HG02870 (cell line): ENCODE data around the gene ABCD2.
"Not testable (repeated sequence)": the region's sequence is repeated elsewhere in the genome, so short reads cannot be mapped to it uniquely, and the experiment has no call there.

ENCODE experiments used
- ATAC-seq: cut with Tn5 transposase; IDR thresholded peaks from one replicate; pipeline ENCODE4 v1.9.1; 2021; ENCODE audit warnings: mild to moderate bottlenecking, moderate library complexity; ENCODE audit not compliant: unreplicated experiment

Gene ABCD2

DNA sequence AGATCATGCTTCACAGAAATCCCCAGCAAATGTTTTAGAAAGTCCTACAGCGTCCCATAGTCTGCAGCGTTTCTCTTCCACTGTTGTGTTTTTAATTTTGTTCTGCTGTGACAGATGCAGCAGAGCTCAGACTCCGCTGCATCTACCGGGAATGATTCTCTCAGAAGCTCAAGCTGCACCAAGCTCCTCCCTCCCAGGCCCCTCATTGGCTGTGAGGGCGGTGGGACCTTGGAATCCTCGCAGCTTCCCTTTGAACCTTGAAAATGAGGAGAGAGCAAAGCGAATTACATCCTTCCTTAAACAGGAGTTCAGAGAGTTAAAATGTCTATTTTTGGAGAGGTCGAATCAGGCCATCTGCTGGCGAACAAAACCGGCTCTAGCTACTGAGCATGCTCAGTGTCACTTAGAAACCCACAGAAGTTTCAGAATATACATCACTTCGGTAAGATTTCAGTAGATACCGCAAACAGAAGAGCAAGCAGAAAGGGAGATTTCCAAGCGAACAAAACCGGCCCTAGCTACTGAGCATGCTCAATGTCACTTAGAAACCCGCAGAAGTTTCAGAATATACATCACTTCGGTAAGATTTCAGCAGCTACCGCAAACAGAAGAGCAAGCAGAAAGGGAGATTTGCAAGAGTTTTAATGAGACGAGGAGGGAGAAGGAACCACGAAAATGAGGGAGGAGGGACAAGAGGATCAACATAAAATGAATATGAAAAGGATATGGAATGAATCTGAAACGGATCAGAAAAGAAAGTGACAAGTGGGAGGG lies at the start of gene ABCD2:
Gene ABCD2, minus strand, starts transcription at position 144 of the 774 bp plus-strand sequence. CDS start 188 bp downstream, outside the sequence.
- ATAC-seq, result peak; percentile 67

DNA sequence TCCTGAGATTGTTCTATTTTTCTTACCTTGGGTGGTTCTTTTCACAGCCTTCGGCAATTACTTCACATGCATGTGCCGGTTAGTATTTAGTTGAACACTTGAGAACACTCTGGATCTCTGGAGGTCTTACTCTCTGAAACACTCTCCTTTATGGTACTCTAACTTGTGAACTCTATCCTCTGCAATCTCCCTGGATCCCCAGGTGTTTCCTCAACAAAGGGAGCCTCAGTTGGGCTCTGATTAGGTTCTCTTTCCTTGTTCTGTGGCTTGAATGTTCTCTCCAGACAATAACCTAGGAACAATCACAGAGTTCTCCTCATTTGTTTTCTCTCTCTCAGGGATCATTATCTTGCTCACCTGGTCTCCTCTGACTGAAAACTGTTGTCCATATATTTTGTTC lies 40.5 kb upstream of the ABCD2 start:
- ATAC-seq, result no peak

GRCh38 chr12:39647383-39647782 lies 27.8 kb upstream of the ABCD2 start:
- ATAC-seq, result no peak

GRCh38 chr12:39646963-39647362 lies 27.4 kb upstream of the ABCD2 start:
- ATAC-seq, result no peak

GRCh38 chr12:39643052-39643451 lies 23.4 kb upstream of the ABCD2 start:
- ATAC-seq, result no peak

DNA sequence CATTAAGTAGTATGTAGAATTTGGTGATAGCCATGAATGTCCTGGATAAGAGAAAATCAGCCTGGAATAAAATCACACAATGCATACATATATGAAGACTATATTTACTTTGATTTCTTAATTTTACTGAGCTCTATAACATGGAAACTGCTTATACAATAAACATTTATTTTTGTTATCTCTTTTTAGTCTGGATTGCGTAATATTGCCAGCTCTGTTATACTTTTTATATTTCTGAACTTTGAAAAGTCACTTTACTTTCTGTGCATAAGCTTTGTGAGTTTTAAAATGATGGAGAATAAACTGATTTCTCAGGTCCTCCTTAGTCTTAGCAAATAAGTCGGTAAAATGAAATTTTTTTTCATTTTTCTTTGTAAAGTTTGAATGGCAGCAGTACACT lies 19.2 kb upstream of the ABCD2 start:
- ATAC-seq, result no peak

- no peak for ATAC-seq
Measured at GRCh38 chr12:39638178-39638577, 18.6 kb upstream of the ABCD2 start.

- no peak for ATAC-seq
Measured at GRCh38 chr12:39632670-39633069, 13.1 kb upstream of the ABCD2 start.

GRCh38 chr12:39628836-39629235 lies 9.2 kb upstream of the ABCD2 start:
- ATAC-seq, result no peak

DNA sequence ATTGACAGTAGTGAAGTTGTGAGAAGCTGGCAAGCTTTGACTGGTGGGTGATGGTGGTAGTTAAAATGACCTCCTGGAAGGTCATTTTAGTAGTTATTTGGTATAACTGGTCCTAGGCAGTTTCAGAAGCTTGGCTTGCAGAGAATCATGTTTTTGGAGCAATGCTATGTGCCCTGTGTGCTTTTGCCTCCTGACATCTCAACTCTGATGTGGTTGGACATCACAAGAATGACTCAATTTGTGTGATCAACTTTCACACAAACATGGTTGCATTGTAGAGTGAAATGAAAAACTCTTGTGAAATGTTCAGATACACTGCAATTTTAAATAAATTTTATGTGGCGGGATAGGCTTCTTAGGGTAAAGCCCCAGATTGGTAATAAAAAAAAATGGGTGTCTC lies 8.3 kb upstream of the ABCD2 start:
- ATAC-seq, result no peak

DNA sequence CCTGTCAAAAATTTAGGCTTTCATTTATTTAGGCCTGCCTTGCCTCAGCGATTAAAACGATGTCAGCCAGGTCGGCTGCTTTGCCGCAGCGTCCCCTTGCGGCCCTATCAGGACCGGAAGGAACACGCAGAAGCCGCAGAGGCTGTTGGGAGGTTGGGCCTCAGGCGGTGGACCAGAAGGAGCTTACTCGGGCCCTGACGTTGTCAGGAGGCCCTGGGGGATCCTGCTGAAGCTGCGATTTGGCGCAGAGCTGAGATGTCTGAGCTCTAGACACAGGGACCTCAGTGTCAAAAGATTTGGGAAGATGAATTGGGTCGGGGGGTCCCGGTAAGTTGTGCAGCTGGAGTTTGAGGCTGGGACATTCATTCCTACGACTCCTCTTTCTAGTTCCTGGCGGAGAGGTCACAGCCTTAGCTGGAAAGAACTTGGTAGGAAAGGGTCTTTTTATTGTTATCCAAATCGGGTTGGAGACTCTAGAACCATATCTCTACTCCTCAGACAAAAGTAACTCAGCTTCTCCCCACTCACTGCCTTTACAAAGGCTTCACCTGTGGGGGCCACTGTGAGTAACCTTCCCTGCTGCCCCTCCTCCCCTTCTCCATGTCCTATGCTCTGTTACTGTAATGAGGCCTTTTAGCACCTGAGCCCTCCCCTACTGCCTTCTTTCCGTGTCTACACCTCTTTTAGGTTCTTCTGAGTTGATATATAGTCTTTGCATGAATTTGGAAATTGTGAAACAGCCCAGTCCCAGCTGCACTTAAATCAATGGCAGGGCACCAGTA lies 6.6 kb upstream of the ABCD2 start:
- no peak for ATAC-seq

DNA sequence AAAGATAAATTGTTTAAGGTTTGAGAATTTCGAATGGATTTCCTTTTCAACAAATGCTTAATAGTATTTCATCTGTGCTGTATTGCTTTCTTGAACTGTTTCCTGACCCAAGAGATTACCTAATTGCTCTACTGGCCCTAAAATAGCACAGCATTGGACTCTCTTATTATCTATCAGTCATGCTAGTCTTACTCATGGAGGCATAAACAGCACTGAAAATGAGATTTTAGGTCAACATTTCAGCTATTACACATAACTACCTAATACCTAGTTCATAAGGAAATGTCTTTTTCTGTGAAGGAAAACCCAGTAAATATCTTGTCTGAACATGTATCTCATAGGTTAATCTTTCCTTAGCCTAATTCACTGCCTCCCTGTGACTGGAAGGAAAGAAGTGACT lies 4.3 kb upstream of the ABCD2 start:
- no peak for ATAC-seq

DNA sequence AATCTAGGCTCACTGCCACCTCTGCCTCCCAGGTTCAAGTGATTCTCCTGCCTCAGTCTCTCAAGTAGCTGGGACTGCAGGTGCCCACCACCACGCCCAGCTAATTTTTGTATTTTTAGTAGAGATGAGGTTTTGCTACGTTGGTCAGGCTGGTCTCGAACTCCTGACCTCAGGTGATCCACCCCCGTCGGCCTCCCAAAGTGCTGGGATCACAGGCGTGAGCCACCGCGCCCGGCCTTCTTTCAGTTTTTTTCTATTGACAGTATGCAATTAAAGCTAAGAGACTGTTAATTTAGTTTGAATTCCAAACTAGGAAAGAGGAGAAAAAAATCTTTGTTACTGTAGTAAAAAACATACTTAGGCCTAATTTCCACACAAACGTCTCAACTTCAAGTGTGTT lies 3.6 kb upstream of the ABCD2 start:
- not testable (repeated sequence) for ATAC-seq

- ATAC-seq, result no peak
Measured at GRCh38 chr12:39622306-39622705, 2.7 kb upstream of the ABCD2 start.

DNA sequence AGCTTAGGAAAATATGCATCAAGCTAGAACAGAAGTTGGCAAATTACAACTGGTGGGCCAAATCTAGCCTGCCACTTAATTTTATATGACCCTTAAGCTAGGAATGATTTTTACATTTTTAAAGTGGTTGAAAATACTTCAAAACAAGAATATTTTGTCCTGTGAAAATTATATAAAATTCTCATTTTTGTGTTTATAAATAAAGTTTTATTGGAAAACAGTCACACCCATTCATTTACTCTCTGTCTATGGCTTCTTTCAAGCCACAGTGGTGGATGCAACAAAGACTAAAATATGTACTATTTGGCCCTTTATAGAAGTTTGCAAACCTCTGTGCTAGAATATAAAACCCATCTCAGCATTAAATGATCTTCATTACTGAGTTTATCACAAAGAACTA lies 2.1 kb upstream of the ABCD2 start:
- ATAC-seq, result no peak

- peak; percentile 43 for ATAC-seq
Measured at GRCh38 chr12:39620659-39621658, 1.4 kb upstream of the ABCD2 start.

GRCh38 chr12:39619316-39619659 lies 315 bp downstream of the ABCD2 start:
- ATAC-seq, result peak; percentile 13

- no peak for ATAC-seq
Measured at GRCh38 chr12:39618701-39619100, 902 bp downstream of the ABCD2 start.

GRCh38 chr12:39617887-39618286 lies 1.7 kb downstream of the ABCD2 start:
- ATAC-seq, result no peak

DNA sequence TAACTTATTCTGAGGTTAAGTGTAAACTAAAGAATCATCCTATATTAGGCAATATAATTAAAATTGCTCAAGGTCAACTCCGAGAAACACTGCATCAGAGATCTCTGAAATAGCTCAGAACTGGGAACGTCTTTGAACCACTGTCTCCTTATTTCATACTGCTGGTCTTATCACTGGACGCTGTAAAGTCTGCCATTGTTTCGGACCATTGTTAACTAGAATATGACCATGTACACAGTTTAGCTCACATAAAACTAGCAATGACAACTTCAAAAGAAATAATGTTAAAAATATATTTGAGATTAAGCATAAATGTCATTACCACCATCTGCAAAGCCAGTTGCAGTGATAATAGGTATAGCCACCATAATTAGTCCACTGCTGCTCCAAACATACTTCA lies 2.9 kb downstream of the ABCD2 start:
- no peak for ATAC-seq

- no peak for ATAC-seq
Measured at GRCh38 chr12:39616251-39616650, 3.4 kb downstream of the ABCD2 start.
